Keratinocyte (primary cell): Measurements from ENCODE around the gene RASSF6. TPM values are rescaled to one million over a fixed set of nuclear protein-coding genes. Genes with fewer than 3 reads are reported as not detected.
A peak's percentile ranks its signal among the peaks of the same experiment; 100 is the strongest.

Source experiments
- DNase-seq: peaks from one replicate; pipeline ENCODE4 v3.0.0-alpha.2; 2011; ENCODE audit warnings: low read depth, missing footprints, low spot score
- FAIRE-seq: peaks from 2 replicates; lab custom pipeline; 2011; peaks lifted over from hg19 to GRCh38; lab: Jason Lieb, UNC
- H2AFZ ChIP-seq: 2 replicates; pipeline ENCODE4 v1.6.0; 2012; ENCODE audit warnings: low read length, control low read depth, inconsistent platforms; ENCODE audit not compliant: control insufficient read depth
- H3K27ac ChIP-seq: 2 replicates; pipeline ENCODE4 v1.5.1; 2011; ENCODE audit warnings: low read length; ENCODE audit not compliant: control insufficient read depth, insufficient read depth
- H3K27me3 ChIP-seq: 3 replicates; pipeline ENCODE4 v1.6.0; 2011; ENCODE audit warnings: low read length; ENCODE audit not compliant: control insufficient read depth, insufficient read depth; ENCODE audit errors: extremely low read depth
- H3K36me3 ChIP-seq, 2 experiments: 2 replicates in 1 of 2; 3 replicates in 1 of 2; pipeline ENCODE4 v1.5.1; 2011; ENCODE audit warnings: low read length in 2 of 2, mild to moderate bottlenecking in 1 of 2; ENCODE audit not compliant: control insufficient read depth in 2 of 2, insufficient read depth in 2 of 2; ENCODE audit errors: extremely low read depth in 1 of 2
- H3K4me1 ChIP-seq: 3 replicates; pipeline ENCODE4 v1.5.1; 2011; ENCODE audit warnings: low read length; ENCODE audit not compliant: control insufficient read depth, insufficient read depth; ENCODE audit errors: extremely low read depth
- H3K4me2 ChIP-seq: 3 replicates; pipeline ENCODE4 v1.6.0; 2011; ENCODE audit warnings: low read depth, low read length; ENCODE audit not compliant: control insufficient read depth, insufficient read depth; ENCODE audit errors: extremely low read depth
- H3K4me3 ChIP-seq, 3 experiments: fragments of 200-600 bp in 1 of 3; sonication (generic) in 1 of 3; 2 replicates in 2 of 3; 3 replicates in 1 of 3; pipeline ENCODE4 v1.5.1; 2011 to 2016; ENCODE audit warnings: low read length in 3 of 3, mild to moderate bottlenecking in 3 of 3, control low read depth in 2 of 3, inconsistent platforms in 1 of 3, low read depth in 1 of 3, mixed read lengths in 1 of 3, mixed run types in 1 of 3, moderate library complexity in 1 of 3; ENCODE audit not compliant: control insufficient read depth in 2 of 3, insufficient read depth in 2 of 3; ENCODE audit errors: extremely low read depth in 1 of 3
- H3K79me2 ChIP-seq: 2 replicates; pipeline ENCODE4 v1.6.0; 2012; ENCODE audit warnings: low read length; ENCODE audit not compliant: control insufficient read depth, insufficient read depth
- H3K9ac ChIP-seq: 3 replicates; pipeline ENCODE4 v1.6.0; 2011; ENCODE audit warnings: low read length; ENCODE audit not compliant: control insufficient read depth, insufficient read depth; ENCODE audit errors: extremely low read depth
- H3K9me1 ChIP-seq: 3 replicates; pipeline ENCODE4 v1.6.0; 2011; ENCODE audit warnings: low read length; ENCODE audit not compliant: control insufficient read depth, insufficient read depth; ENCODE audit errors: extremely low read depth
- H3K9me3 ChIP-seq: 2 replicates; pipeline ENCODE4 v1.5.1; 2012; ENCODE audit warnings: low read depth, low read length; ENCODE audit not compliant: control insufficient read depth
- H4K20me1 ChIP-seq: 3 replicates; pipeline ENCODE4 v1.6.0; 2011; ENCODE audit warnings: low read length; ENCODE audit not compliant: control insufficient read depth, insufficient read depth; ENCODE audit errors: extremely low read depth
- EZH2 ChIP-seq: IDR thresholded peaks from one replicate; pipeline ENCODE4 v1.6.1; 2012; ENCODE audit warnings: inconsistent platforms, mild to moderate bottlenecking, low read length, moderate library complexity
- dilution Hi-C: fragments of 300-500 bp; cut with MboI; formaldehyde crosslinking; loops from one replicate; pipeline ENCODE4 v1.7.0; 2020; ENCODE audit warnings: low sequenced_read_pairs; ENCODE audit not compliant: extremely low pct_ligation_motif_present
- polyA plus RNA-seq, 5 experiments: library from polyadenylated mRNA; depleted of rRNA in 3 of 5; stranded (reverse) in 3 of 5; stranded (forward) in 1 of 5; unstranded in 1 of 5; fragments of >200 nt; gene quantifications; 1 replicate in 1 of 5; 2 replicates in 3 of 5; 3 replicates in 1 of 5; pipeline versions ENCODE4 v1.2.1 to v1.2.3, GENCODE V29; 2011 to 2012; ENCODE audit warnings: missing spikeins in 2 of 5, low read depth in 1 of 5, low replicate concordance in 1 of 5
- TF ChIP-seq, protein P1 (sequence below), 3 experiments: IDR thresholded peaks in 1 of 3; conservative IDR thresholded peaks in 1 of 3; optimal IDR thresholded peaks in 1 of 3; 2 replicates in 2 of 3; 3 replicates in 1 of 3; pipeline versions ENCODE3 to v1.5.1; 2011; ENCODE audit warnings: low read length in 3 of 3, mild to moderate bottlenecking in 3 of 3, moderate library complexity in 2 of 3, control low read depth in 1 of 3, inconsistent platforms in 1 of 3; ENCODE audit not compliant: insufficient read depth in 2 of 3; ENCODE audit errors: extremely low read depth in 1 of 3

The RASSF6 gene
- polyA plus RNA-seq, 1 donor (not counting 4 experiments of a cell fraction or from before 2014, with no cell fraction given): 4.4 TPM

DNA sequence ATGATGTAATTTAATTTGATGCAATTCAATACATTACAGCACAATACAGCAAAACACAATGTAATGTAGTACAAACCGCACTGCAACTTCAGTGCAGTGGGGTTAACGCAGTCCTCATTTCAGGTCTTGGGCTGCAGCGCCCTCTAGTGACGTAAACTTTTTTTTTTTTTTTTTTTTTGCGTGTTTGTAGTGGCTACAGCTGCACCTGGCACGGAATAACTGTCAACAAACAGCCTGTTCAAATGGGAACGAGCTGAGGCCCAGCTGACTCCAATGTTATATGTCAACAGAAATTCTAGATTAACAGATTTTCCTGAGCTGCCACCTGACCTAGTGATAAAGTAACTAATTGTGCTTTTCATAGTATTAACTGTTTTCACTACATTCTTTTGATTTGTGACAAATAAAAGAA is 33.5 kb upstream of the RASSF6 start:
- H3K4me2 ChIP-seq: no peak overlapping the region
- FAIRE-seq: peak; percentile 44

DNA sequence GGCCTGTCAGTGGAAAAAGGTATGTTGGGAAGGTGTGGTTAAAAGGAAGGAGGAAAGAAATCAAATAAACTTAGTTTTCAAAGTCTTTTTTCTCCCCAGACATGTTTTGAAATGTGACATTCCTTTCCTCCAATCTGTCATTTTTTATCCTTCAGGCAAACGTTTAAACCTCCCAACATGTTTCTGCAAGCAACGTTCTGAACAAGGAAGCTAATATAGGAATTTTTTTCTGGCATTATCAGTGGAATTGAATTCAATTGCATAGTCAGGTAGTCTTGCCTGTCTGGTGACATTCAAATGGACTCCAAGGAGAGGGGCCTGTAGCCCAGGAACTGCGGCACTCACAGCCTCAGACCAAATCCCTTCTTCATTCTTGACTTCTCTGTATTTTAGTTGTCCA is 30.0 kb upstream of the RASSF6 start:
- Histone ChIP-seq H4K20me1 (no peaks in the 10 kb centered on the region), H3K9me3 (no peaks in the 10 kb centered on the region), H3K79me2 (no peaks in the 10 kb centered on the region), H3K36me3 (no peaks in the 10 kb centered on the region), H3K27me3 (no peaks in the 10 kb centered on the region), H2AFZ (peak overlapping the region; percentile 94), H3K4me1 (peaks cover 29% of the 10 kb centered on the region), H3K27ac (peak overlapping the region; percentile 66), H3K9me1 (no peaks in the 10 kb centered on the region), H3K9ac (peak overlapping the region; percentile 20), H3K4me2 (peak overlapping the region; percentile 90), H3K4me3 (peak overlapping the region in 2 of 3 experiments; percentile 22 to 23)
- dilution Hi-C loops: no loop called here
- no peak for FAIRE-seq
- TF ChIP-seq, protein P1, sequence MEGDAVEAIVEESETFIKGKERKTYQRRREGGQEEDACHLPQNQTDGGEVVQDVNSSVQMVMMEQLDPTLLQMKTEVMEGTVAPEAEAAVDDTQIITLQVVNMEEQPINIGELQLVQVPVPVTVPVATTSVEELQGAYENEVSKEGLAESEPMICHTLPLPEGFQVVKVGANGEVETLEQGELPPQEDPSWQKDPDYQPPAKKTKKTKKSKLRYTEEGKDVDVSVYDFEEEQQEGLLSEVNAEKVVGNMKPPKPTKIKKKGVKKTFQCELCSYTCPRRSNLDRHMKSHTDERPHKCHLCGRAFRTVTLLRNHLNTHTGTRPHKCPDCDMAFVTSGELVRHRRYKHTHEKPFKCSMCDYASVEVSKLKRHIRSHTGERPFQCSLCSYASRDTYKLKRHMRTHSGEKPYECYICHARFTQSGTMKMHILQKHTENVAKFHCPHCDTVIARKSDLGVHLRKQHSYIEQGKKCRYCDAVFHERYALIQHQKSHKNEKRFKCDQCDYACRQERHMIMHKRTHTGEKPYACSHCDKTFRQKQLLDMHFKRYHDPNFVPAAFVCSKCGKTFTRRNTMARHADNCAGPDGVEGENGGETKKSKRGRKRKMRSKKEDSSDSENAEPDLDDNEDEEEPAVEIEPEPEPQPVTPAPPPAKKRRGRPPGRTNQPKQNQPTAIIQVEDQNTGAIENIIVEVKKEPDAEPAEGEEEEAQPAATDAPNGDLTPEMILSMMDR (optimal IDR thresholded peaks at IDR 0.05 in 1 of 3, IDR thresholded peaks at IDR 0.05 in 1 of 3, conservative IDR thresholded peaks at IDR 0.05 in 1 of 3; ENCODE audit: extremely low read depth in 1 of 3, insufficient read depth in 2 of 3, low read length in 3 of 3): no peak
- no peak for TF ChIP-seq EZH2
- no peak for DNase-seq

More for the DNA sequence above, 33.5 kb upstream of the RASSF6 start:
- Histone ChIP-seq H2AFZ (no peak overlapping the region), H3K27me3 (no peaks in the 10 kb centered on the region), H3K27ac (no peak overlapping the region), H3K36me3 (no peaks in the 10 kb centered on the region), H3K9ac (no peak overlapping the region), H4K20me1 (no peaks in the 10 kb centered on the region), H3K4me1 (peaks cover 29% of the 10 kb centered on the region), H3K79me2 (no peaks in the 10 kb centered on the region), H3K4me3 (no peak overlapping the region), H3K9me1 (no peaks in the 10 kb centered on the region), H3K9me3 (no peaks in the 10 kb centered on the region)
- dilution Hi-C loops: no loop called here
- TF ChIP-seq, protein P1 (optimal IDR thresholded peaks at IDR 0.05 in 1 of 3, IDR thresholded peaks at IDR 0.05 in 1 of 3, conservative IDR thresholded peaks at IDR 0.05 in 1 of 3; ENCODE audit: extremely low read depth in 1 of 3, insufficient read depth in 2 of 3, low read length in 3 of 3): peak; percentile 49 to 75 (median 52)
- no peak for TF ChIP-seq EZH2
- no peak for DNase-seq
